HG02981 (cell line): Measurements from ENCODE around the gene SIGLEC6.

Experiments
- ATAC-seq: cut with Tn5 transposase; IDR thresholded peaks from one replicate; pipeline ENCODE4 v1.9.1; 2021; ENCODE audit warnings: mild to moderate bottlenecking, moderate library complexity; ENCODE audit not compliant: unreplicated experiment

Gene SIGLEC6

GRCh38 chr19:51531349-51532315 is at the start of gene SIGLEC6:
TSS of gene SIGLEC6 (minus strand) at chr19:51531670. CDS start at chr19:51531648, 22 bp downstream.
- ATAC-seq, result peak; percentile 65

GRCh38 chr19:51576850-51577249 is 45.4 kb upstream of the SIGLEC6 start:
- ATAC-seq, result no peak

GRCh38 chr19:51573331-51573730 is 41.9 kb upstream of the SIGLEC6 start:
- no peak for ATAC-seq

- ATAC-seq, result no peak
These were observed 41.4 kb upstream of the SIGLEC6 start for GRCh38 chr19:51572908-51573307.

- no peak for ATAC-seq
These were observed 40.9 kb upstream of the SIGLEC6 start for GRCh38 chr19:51572410-51572809.

- no peak for ATAC-seq
These were observed 40.1 kb upstream of the SIGLEC6 start for GRCh38 chr19:51571599-51571998.

- ATAC-seq, result peak; percentile 78
These were observed 39.6 kb upstream of the SIGLEC6 start, which contains the start of gene ZNF175 for GRCh38 chr19:51570962-51571575. TSS of gene ZNF175 (plus strand) at chr19:51571283. CDS start at chr19:51573330, 2,047 bp downstream.

- ATAC-seq, result no peak
These were observed 37.0 kb upstream of the SIGLEC6 start for GRCh38 chr19:51568456-51568855.

- no peak for ATAC-seq
These were observed 36.1 kb upstream of the SIGLEC6 start for GRCh38 chr19:51567583-51567982.

GRCh38 chr19:51566489-51567100 is 35.1 kb upstream of the SIGLEC6 start:
- ATAC-seq, result no peak

GRCh38 chr19:51565583-51565982 is 34.1 kb upstream of the SIGLEC6 start:
- ATAC-seq, result no peak

- ATAC-seq, result no peak
These were observed 33.3 kb upstream of the SIGLEC6 start for GRCh38 chr19:51564791-51565190.

GRCh38 chr19:51560339-51560738 is 28.9 kb upstream of the SIGLEC6 start:
- no peak for ATAC-seq

- ATAC-seq, result no peak
These were observed 27.8 kb upstream of the SIGLEC6 start for GRCh38 chr19:51559240-51559639.

GRCh38 chr19:51552996-51553725 is 21.7 kb upstream of the SIGLEC6 start:
- no peak for ATAC-seq

- no peak for ATAC-seq
These were observed 21.1 kb upstream of the SIGLEC6 start for GRCh38 chr19:51552608-51552995.

- ATAC-seq, result no peak
These were observed 20.4 kb upstream of the SIGLEC6 start for GRCh38 chr19:51551673-51552432.

- no peak for ATAC-seq
These were observed 19.6 kb upstream of the SIGLEC6 start for GRCh38 chr19:51550848-51551672.
